Duodenal mucosa (tissue), 2 donors: ENCODE measurements around the gene HORMAD2.

Source experiments
- H3K27ac ChIP-seq: one replicate; pipeline ENCODE4 v1.7.0; 2013; ENCODE audit warnings: low read depth, low read length
- H3K27me3 ChIP-seq, 2 donors: one replicate each; pipeline ENCODE4 v1.7.0; 2013; ENCODE audit warnings: low read length in 2 of 2, control low read depth in 1 of 2; ENCODE audit not compliant: insufficient read depth in 2 of 2, control insufficient read depth in 1 of 2
- H3K36me3 ChIP-seq, 2 donors: one replicate each; pipeline ENCODE4 v1.7.0; 2013; ENCODE audit warnings: low read length in 2 of 2, control low read depth in 1 of 2; ENCODE audit not compliant: insufficient read depth in 2 of 2, control insufficient read depth in 1 of 2
- H3K4me1 ChIP-seq, 2 donors: one replicate each; pipeline ENCODE4 v1.7.0; 2013; ENCODE audit warnings: low read length in 2 of 2, control low read depth in 1 of 2; ENCODE audit not compliant: insufficient read depth in 2 of 2, control insufficient read depth in 1 of 2
- H3K4me3 ChIP-seq, 2 donors: one replicate each; pipeline ENCODE4 v1.7.0; 2013; ENCODE audit warnings: low read length in 2 of 2, low read depth in 1 of 2
- H3K9ac ChIP-seq, 2 donors: one replicate each; pipeline ENCODE4 v1.7.0; 2013; ENCODE audit warnings: low read length in 2 of 2, low read depth in 1 of 2
- H3K9me3 ChIP-seq, 2 donors: one replicate each; pipeline ENCODE4 v1.7.0; 2013; ENCODE audit warnings: low read length in 2 of 2, control low read depth in 1 of 2; ENCODE audit not compliant: control insufficient read depth in 1 of 2

The HORMAD2 gene

GRCh38 chr22:30222321-30222720 is 142.1 kb downstream of the HORMAD2 start:
- H3K4me1 ChIP-seq, result peaks cover 18 to 19% of the 10 kb centered on the region in 2 donors

GRCh38 chr22:30223303-30223702 is 143.0 kb downstream of the HORMAD2 start:
- Histone ChIP-seq H3K9ac (no peak overlapping the region), H3K9me3 (no peaks in the 10 kb centered on the region), H3K27ac (no peak overlapping the region), H3K36me3 (no peaks in the 10 kb centered on the region), H3K4me1 (peaks cover 15 to 19% of the 10 kb centered on the region in 2 donors), H3K27me3 (no peaks in the 10 kb centered on the region), H3K4me3 (no peak overlapping the region)

More at GRCh38 chr22:30222321-30222720, 142.1 kb downstream of the HORMAD2 start:
- no peaks in the 10 kb centered on the region for H3K36me3 ChIP-seq
- H3K27me3 ChIP-seq, result no peaks in the 10 kb centered on the region
- no peak overlapping the region for H3K27ac ChIP-seq
- no peaks in the 10 kb centered on the region for H3K9me3 ChIP-seq
- no peak overlapping the region for H3K4me3 ChIP-seq
- no peak overlapping the region for H3K9ac ChIP-seq

GRCh38 chr22:30224161-30224857 is 144.0 kb downstream of the HORMAD2 start:
- H3K9ac ChIP-seq, result no peak overlapping the region
- H3K27me3 ChIP-seq, result no peaks in the 10 kb centered on the region

GRCh38 chr22:30225220-30225927 is 145.1 kb downstream of the HORMAD2 start:
- Histone ChIP-seq H3K9me3 (no peaks in the 10 kb centered on the region), H3K36me3 (no peaks in the 10 kb centered on the region), H3K27me3 (no peaks in the 10 kb centered on the region), H3K4me1 (peaks cover 12 to 16% of the 10 kb centered on the region in 2 donors), H3K27ac (no peak overlapping the region), H3K4me3 (no peak overlapping the region), H3K9ac (no peak overlapping the region)

More at GRCh38 chr22:30224161-30224857, 144.0 kb downstream of the HORMAD2 start:
- Histone ChIP-seq H3K27ac (no peak overlapping the region), H3K36me3 (no peaks in the 10 kb centered on the region), H3K4me1 (peaks cover 14 to 19% of the 10 kb centered on the region in 2 donors), H3K4me3 (no peak overlapping the region), H3K9me3 (no peaks in the 10 kb centered on the region)

- Histone ChIP-seq H3K4me3 (no peak overlapping the region), H3K27ac (no peak overlapping the region), H3K36me3 (no peaks in the 10 kb centered on the region), H3K4me1 (peaks cover 3 to 6% of the 10 kb centered on the region in 2 donors), H3K27me3 (peaks cover 0 to 4% of the 10 kb centered on the region in 2 donors), H3K9me3 (no peaks in the 10 kb centered on the region), H3K9ac (no peak overlapping the region)
Observed at GRCh38 chr22:30226192-30226832, 146.0 kb downstream of the HORMAD2 start.
